K562 (cell line): Measurements from ENCODE around the gene SUB1. TPM values are rescaled to one million over a fixed set of nuclear protein-coding genes. Genes with fewer than 3 reads are reported as not detected.

Experiments
- AFF4 ChIP-seq: sonication (generic); formaldehyde crosslinking; IDR thresholded peaks from 2 replicates; pipeline ENCODE4 v1.8.0; 2023; ENCODE audit warnings: mild to moderate bottlenecking, missing genetic modification reagents
- CBX2 ChIP-seq: fragments of 200-600 bp; sonication (generic); IDR thresholded peaks from one replicate; pipeline ENCODE4 v1.6.1; 2012; ENCODE audit warnings: mild to moderate bottlenecking, low read length, inconsistent platforms; ENCODE audit not compliant: insufficient read depth, poor library complexity, severe bottlenecking
- CXXC5 ChIP-seq: fragments of 250-450 bp; sonication (Bioruptor Pico); IDR thresholded peaks from 2 replicates; pipeline ENCODE4 v1.8.0; 2022; ENCODE audit warnings: inconsistent platforms, mild to moderate bottlenecking, moderate library complexity
- ELF1 ChIP-seq: fragments of 200-800 bp; sonication (Bioruptor generic); IDR thresholded peaks from 2 replicates; pipeline ENCODE4 v1.6.1; 2016; ENCODE audit warnings: missing genetic modification characterization, missing compliant biosample characterization
- ETS2 ChIP-seq: IDR thresholded peaks from 2 replicates; pipeline ENCODE4 v1.6.1; 2016; ENCODE audit warnings: borderline replicate concordance, missing genetic modification characterization, mild to moderate bottlenecking, moderate library complexity, missing compliant biosample characterization; ENCODE audit not compliant: poor library complexity, severe bottlenecking
- FOXJ3 ChIP-seq: sonication (generic); formaldehyde crosslinking; IDR thresholded peaks from 2 replicates; pipeline ENCODE4 v1.4.0; 2020; ENCODE audit warnings: mild to moderate bottlenecking, missing genetic modification reagents
- JUN ChIP-seq, 2 experiments: sonication (generic) in 1 of 2; formaldehyde crosslinking in 1 of 2; IDR thresholded peaks; 2 replicates each; pipeline versions ENCODE4 v1.6.1 to v1.8.0; 2012 to 2022; ENCODE audit warnings: borderline replicate concordance in 2 of 2, mild to moderate bottlenecking in 2 of 2, improper control_type of control experiment in 1 of 2, low read depth in 1 of 2, low read length in 1 of 2, missing genetic modification reagents in 1 of 2
- KDM4B ChIP-seq, 2 experiments: fragments of 450-650 bp in 1 of 2; sonication (generic) in 1 of 2; IDR thresholded peaks; 2 replicates each; pipeline ENCODE4 v1.6.1; 2016 to 2017; ENCODE audit warnings: borderline replicate concordance in 2 of 2, antibody characterized with exemption in 1 of 2, low read depth in 1 of 2, mild to moderate bottlenecking in 1 of 2
- LEF1 ChIP-seq: fragments of 450-650 bp; IDR thresholded peaks from 2 replicates; pipeline ENCODE4 v1.6.1; 2016; ENCODE audit warnings: mild to moderate bottlenecking
- MCM5 ChIP-seq: fragments of 450-650 bp; IDR thresholded peaks from 2 replicates; pipeline ENCODE4 v1.6.1; 2016; ENCODE audit warnings: low read depth
- MEF2D ChIP-seq: conservative IDR thresholded peaks from 2 replicates; pipeline ENCODE4 v1.6.1; 2016; ENCODE audit warnings: low read depth, missing genetic modification characterization, missing compliant biosample characterization
- NR1H2 ChIP-seq: sonication (generic); formaldehyde crosslinking; IDR thresholded peaks from 2 replicates; pipeline ENCODE4 v1.4.0; 2020; ENCODE audit warnings: mild to moderate bottlenecking, missing genetic modification reagents
- OTX1 ChIP-seq: fragments of 450-650 bp; formaldehyde crosslinking; IDR thresholded peaks from 2 replicates; pipeline ENCODE4 v1.4.0; 2022; ENCODE audit warnings: mild to moderate bottlenecking
- SMARCA5 ChIP-seq: fragments of 450-650 bp; IDR thresholded peaks from 2 replicates; pipeline ENCODE4 v1.6.1; 2016
- TBL1XR1 ChIP-seq, 2 experiments: IDR thresholded peaks; 2 replicates each; pipeline ENCODE4 v1.6.1; 2012; ENCODE audit warnings: improper control_type of control experiment in 2 of 2, low read length in 2 of 2, mild to moderate bottlenecking in 1 of 2
- ZNF592 ChIP-seq: fragments of 450-650 bp; IDR thresholded peaks from 2 replicates; pipeline ENCODE4 v1.6.1; 2017; ENCODE audit warnings: antibody characterized with exemption, mild to moderate bottlenecking
- polyA plus RNA-seq, 8 experiments: library from polyadenylated mRNA; depleted of rRNA in 4 of 8; stranded (reverse) in 5 of 8; unstranded in 3 of 8; fragments of >200 nt; fragmentation: Nextera tagmentation in 2 of 8; fragmentation: Illumina TruSeq in 1 of 8; extraction: Ambion mirVana in 2 of 8; extraction: Trizol in 1 of 8; gene quantifications; 2 replicates each; pipeline versions ENCODE4 v1.2.1 to v1.2.3, GENCODE V29; 2011 to 2014; ENCODE audit warnings: inconsistent platforms in 1 of 8, missing spikeins in 1 of 8
- total RNA-seq, 7 experiments: library from RNA; depleted of rRNA in 6 of 7; stranded (reverse); fragments of >200 nt in 6 of 7; fragmentation: Illumina TruSeq in 2 of 7; extraction: Trizol in 2 of 7; gene quantifications; 2 replicates each; pipeline versions ENCODE4 v1.2.1 to v1.2.3, GENCODE V29; 2011 to 2021; ENCODE audit warnings: low replicate concordance in 1 of 7
- TF ChIP-seq, protein P1 (sequence below): fragments of 250-450 bp; sonication (Bioruptor Pico); IDR thresholded peaks from 2 replicates; pipeline ENCODE4 v1.5.0; 2020; ENCODE audit warnings: mild to moderate bottlenecking
- TF ChIP-seq, protein P2 (sequence below): fragments of 450-650 bp; IDR thresholded peaks from 2 replicates; pipeline ENCODE4 v1.6.1; 2017; ENCODE audit warnings: antibody characterized with exemption

SUB1 gene
- total and polyA plus RNA-seq, 9 of the 15 experiments (the other 6 are each of a cell fraction or from before 2014, with no cell fraction given), result 336 to 1,031 (median 700) TPM

DNA sequence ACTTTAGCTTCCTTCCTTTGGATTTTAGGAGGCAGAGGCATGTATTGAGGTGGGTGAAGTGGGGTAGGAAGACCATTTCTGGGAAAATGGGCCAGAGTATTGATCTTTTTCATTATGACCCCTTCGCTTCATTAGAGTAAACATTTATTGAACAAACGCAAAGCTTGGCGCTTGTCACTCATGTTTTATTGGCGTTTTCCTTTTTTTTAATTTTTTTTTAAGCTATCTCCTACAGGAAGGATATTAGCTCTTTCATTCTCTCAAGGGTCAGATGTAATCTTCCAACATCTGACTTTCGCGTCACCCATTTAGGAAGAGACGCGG lies 273 bp upstream of the SUB1 start (continued):
- no peak for TF ChIP-seq AFF4
- TF ChIP-seq CXXC5 (CRISPR knock-in tag), result no peak
- TF ChIP-seq FOXJ3 (CRISPR knock-in tag), result no peak
- TF ChIP-seq SMARCA5, result no peak
- TF ChIP-seq JUN (IDR thresholded peaks at IDR 0.05; ENCODE audit: borderline replicate concordance, low read depth, low read length), result no peak
- no peak for TF ChIP-seq JUN (CRISPR knock-in tag; IDR thresholded peaks at IDR 0.05; ENCODE audit: borderline replicate concordance)
- TF ChIP-seq CBX2, result no peak
- no peak for TF ChIP-seq KDM4B (IDR thresholded peaks at IDR 0.05; ENCODE audit: borderline replicate concordance in 2 of 2, low read depth in 1 of 2)
- TF ChIP-seq OTX1 (CRISPR knock-in tag), result no peak
- TF ChIP-seq, protein P1, sequence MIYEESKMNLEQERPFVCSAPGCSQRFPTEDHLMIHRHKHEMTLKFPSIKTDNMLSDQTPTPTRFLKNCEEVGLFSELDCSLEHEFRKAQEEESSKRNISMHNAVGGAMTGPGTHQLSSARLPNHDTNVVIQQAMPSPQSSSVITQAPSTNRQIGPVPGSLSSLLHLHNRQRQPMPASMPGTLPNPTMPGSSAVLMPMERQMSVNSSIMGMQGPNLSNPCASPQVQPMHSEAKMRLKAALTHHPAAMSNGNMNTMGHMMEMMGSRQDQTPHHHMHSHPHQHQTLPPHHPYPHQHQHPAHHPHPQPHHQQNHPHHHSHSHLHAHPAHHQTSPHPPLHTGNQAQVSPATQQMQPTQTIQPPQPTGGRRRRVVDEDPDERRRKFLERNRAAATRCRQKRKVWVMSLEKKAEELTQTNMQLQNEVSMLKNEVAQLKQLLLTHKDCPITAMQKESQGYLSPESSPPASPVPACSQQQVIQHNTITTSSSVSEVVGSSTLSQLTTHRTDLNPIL (CRISPR knock-in tag), result no peak
- TF ChIP-seq ELF1 (tag), result no peak
- no peak for TF ChIP-seq NR1H2
- TF ChIP-seq ETS2, result no peak
- TF ChIP-seq LEF1, result no peak
- TF ChIP-seq, protein P2, sequence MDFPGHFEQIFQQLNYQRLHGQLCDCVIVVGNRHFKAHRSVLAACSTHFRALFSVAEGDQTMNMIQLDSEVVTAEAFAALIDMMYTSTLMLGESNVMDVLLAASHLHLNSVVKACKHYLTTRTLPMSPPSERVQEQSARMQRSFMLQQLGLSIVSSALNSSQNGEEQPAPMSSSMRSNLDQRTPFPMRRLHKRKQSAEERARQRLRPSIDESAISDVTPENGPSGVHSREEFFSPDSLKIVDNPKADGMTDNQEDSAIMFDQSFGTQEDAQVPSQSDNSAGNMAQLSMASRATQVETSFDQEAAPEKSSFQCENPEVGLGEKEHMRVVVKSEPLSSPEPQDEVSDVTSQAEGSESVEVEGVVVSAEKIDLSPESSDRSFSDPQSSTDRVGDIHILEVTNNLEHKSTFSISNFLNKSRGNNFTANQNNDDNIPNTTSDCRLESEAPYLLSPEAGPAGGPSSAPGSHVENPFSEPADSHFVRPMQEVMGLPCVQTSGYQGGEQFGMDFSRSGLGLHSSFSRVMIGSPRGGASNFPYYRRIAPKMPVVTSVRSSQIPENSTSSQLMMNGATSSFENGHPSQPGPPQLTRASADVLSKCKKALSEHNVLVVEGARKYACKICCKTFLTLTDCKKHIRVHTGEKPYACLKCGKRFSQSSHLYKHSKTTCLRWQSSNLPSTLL, result no peak
- TF ChIP-seq MEF2D (tag), result no peak
- 0 out of 4 replicates have a peak, but pooled peaks of 1 of the 2 experiments have one; percentile 8 for TF ChIP-seq TBL1XR1 (IDR thresholded peaks at IDR 0.05; ENCODE audit: low read length in 2 of 2)
- no peak for TF ChIP-seq MCM5
- TF ChIP-seq ZNF592, result no peak
